Inflammatory macrophage treated with lipopolysaccharide for 1 hour (primary cell): ENCODE results near the gene TAS1R3.

ENCODE experiments used
- DNase-seq, 2 donors: peaks; one replicate each; pipeline ENCODE4 v3.0.0-alpha.2; 2020 to 2022

The TAS1R3 gene

DNA sequence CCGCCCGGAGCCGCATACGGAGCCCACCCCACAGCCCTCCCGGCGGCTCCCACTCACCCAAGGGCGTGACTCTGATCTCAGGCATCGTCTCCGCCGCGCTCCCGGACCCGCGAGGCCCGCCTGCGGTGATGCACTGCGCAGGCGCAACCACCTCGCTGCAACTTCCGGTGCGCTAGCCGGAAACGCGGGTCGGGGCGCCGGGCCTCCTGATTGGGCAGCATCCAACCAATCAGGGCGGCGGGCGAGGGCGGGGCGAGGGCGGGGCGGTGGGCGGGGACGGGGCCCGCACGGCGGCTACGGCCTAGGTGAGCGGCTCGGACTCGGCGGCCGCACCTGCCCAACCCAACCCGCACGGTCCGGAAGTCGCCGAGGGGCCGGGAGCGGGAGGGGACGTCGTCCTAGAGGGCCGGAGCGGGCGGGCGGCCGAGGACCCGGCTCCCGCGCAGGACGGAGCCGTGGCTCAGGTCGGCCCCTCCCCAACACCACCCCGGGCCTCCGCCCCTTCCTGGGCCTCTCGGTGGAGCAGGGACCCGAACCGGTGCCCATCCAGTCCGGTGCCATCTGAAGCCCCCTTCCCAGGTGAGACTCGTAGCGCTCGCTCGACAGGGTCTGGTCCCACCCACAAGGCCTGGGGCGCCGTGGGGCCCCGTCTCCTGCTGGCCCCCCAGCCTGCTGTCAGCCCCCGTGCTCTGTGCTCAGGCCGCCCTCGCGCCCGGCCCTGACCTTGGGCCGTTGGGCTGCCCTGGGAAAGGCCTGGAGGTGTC, 6.4 kb upstream of the TAS1R3 start, which contains the start of the genes CPTP and INTS11:
Gene CPTP (plus strand): TSS at position 279 of the 764 bp plus-strand sequence. CDS start 2,109 bp downstream, outside the sequence.
Gene INTS11 (minus strand): TSS at position 137 of the 764 bp plus-strand sequence. CDS start 52 bp downstream, at position 85.
- DNase-seq = peak; percentile 84 to 92

DNA sequence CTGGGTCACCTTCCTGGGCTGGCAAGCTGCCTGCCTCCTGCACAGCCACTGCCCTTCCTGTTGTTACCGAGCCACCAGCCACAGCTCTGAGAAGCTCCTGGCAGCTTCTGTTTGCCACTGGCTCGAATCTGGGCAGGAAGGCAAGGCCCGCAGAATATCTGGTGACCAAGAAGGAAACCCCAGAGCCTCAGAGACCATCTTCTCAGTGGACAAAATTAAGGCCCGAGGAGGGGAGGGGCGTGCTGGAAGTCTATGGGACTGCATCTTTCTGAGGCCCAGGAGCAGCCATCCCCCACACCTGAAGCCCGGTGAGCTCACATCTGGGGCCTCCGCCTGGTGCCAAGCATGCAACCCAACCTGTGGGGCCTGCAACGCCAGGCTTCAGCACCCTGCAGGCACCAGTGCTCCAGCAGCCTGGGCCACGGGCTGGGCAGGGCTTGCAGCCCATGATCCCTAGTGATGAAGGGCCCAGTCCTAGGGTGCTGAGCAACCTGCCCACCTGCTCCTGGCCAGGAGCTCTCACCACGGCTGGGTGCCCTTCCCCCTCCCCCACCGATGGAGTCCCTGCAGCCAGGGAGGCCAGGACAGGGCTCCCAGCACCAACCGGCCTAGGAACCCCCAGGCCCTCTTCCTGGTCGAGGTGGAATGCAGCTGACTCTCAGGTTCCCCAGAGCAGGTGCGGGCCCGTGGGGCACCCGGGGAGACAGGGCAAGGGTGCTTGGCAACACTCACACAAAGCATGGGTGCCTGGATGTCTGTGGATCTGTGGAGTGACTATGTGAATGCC, 5.6 kb upstream of the TAS1R3 start:
- no peak for DNase-seq

DNA sequence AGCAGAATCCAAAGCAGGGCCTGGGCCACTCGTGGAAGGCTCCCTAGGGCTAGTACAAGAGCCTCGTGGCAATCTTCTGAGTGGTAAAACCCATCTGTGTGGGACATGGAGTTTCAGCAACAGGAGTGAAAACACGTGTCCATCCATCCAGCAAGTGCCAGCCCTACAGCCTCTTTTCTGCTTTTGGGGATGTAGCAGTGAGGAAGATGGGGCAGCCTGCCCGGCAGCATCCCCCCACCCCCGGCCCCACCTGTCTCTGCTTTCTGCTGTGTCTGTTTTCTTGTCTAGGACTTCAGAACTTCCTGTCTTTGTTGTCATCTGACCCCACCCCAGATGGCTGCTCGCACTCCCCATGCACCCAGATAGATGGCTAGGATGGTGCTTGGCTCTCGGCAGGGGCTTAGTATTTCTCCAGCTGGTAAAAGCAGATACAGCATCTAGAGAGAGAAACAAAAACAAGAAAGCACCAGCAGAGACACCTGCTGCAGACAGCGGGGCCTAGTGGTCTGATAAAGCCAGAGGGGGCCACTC, 4.9 kb upstream of the TAS1R3 start:
- DNase-seq = no peak

DNA sequence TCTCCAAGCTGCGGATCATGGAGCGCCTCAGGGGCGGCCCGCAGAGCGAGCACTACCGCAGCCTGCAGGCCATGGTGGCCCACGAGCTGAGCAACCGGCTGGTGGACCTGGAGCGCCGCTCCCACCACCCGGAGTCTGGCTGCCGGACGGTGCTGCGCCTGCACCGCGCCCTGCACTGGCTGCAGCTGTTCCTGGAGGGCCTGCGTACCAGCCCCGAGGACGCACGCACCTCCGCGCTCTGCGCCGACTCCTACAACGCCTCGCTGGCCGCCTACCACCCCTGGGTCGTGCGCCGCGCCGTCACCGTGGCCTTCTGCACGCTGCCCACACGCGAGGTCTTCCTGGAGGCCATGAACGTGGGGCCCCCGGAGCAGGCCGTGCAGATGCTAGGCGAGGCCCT, 3.8 kb upstream of the TAS1R3 start:
- DNase-seq = no peak

DNA sequence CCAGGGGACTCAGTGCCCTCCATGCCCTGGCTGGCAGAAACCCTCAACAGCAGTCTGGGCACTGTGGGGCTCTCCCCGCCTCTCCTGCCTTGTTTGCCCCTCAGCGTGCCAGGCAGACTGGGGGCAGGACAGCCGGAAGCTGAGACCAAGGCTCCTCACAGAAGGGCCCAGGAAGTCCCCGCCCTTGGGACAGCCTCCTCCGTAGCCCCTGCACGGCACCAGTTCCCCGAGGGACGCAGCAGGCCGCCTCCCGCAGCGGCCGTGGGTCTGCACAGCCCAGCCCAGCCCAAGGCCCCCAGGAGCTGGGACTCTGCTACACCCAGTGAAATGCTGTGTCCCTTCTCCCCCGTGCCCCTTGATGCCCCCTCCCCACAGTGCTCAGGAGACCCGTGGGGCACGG, 2.8 kb upstream of the TAS1R3 start:
- no peak for DNase-seq

DNA sequence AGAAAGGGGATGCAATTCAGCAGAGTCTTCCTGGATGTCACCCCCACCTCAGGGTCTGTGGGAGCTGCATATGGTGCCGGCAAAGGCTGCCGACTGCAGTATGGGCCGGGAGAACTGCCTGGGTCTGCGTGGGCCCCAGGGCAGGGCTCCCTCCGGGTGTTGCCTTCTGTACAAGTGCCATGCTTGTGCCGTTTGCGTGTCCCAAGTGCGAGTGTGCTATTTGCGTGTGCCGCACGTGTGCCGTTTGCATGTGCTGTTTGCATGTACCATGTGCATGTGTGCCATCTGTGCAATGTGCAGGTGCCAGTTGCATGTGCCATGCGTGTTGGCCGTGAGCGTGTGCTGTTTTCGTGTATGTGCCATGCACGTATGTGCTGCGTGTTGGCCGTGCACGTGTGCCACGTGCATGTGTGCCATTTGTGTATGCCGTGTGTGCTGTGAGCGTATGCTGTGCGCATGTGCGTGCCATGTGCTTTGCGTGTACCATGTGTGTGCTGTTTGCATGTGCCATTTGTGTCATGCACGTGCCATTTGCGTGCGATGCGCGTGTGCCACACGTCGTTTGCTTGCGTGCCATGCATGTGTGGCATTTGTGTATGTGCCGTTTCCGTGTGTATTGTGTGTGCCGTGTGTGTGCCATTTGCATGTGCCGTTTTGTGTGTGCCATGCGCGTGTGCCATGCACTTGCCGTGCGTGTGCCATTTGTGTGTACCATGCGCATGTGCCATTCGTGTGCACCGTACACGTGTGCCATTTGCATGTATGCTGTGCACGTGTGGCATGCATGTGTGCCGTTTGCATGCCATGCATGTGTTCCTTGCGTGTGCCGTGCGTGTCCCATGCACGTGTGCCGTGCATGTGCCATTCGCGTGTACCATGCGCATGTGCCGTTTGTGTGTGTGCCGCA, 1.5 kb upstream of the TAS1R3 start:
- no peak for DNase-seq

DNA sequence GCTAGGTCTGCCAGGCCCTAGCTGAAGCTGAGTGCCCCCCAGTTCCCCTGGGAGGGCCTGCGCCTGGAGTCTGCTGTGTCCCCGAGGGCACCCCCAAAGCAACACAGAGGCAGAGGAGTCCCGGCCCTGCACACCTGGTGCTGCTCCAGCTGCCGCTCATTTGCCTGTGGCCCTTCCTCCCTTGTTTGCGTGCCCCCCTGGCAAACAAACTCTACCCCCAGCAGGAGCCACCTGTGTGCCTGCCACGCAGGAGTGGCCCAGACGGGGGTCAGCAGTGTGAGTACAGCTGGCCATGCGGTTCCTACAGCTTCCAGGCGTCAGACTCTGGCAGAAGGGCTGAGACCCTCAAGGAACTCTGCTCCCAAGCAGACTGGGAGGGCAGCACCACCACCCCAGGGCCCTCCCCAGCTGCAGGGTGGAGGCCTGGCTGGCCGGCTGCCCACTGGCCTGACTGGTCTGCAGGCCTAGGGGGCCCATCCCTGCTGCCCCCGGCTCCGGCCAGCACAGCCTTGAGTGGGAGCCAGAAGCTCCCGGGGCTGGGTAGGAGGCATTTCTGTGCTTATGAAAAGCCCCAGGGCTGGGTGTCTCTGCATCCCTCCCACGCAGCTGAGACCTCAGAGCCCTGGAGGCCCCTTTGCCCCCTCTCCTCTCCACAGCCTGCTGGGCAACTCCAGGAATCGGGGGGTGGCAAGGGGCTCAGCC, 563 bp upstream of the TAS1R3 start:
- DNase-seq = no peak

DNA sequence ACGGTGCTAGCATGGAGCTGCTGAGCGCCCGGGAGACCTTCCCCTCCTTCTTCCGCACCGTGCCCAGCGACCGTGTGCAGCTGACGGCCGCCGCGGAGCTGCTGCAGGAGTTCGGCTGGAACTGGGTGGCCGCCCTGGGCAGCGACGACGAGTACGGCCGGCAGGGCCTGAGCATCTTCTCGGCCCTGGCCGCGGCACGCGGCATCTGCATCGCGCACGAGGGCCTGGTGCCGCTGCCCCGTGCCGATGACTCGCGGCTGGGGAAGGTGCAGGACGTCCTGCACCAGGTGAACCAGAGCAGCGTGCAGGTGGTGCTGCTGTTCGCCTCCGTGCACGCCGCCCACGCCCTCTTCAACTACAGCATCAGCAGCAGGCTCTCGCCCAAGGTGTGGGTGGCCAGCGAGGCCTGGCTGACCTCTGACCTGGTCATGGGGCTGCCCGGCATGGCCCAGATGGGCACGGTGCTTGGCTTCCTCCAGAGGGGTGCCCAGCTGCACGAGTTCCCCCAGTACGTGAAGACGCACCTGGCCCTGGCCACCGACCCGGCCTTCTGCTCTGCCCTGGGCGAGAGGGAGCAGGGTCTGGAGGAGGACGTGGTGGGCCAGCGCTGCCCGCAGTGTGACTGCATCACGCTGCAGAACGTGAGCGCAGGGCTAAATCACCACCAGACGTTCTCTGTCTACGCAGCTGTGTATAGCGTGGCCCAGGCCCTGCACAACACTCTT, 1.1 kb downstream of the TAS1R3 start:
- no peak for DNase-seq

DNA sequence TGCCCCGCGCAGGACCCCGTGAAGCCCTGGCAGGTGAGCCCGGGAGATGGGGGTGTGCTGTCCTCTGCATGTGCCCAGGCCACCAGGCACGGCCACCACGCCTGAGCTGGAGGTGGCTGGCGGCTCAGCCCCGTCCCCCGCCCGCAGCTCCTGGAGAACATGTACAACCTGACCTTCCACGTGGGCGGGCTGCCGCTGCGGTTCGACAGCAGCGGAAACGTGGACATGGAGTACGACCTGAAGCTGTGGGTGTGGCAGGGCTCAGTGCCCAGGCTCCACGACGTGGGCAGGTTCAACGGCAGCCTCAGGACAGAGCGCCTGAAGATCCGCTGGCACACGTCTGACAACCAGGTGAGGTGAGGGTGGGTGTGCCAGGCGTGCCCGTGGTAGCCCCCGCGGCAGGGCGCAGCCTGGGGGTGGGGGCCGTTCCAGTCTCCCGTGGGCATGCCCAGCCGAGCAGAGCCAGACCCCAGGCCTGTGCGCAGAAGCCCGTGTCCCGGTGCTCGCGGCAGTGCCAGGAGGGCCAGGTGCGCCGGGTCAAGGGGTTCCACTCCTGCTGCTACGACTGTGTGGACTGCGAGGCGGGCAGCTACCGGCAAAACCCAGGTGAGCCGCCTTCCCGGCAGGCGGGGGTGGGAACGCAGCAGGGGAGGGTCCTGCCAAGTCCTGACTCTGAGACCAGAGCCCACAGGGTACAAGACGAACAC, 1.8 kb downstream of the TAS1R3 start:
- DNase-seq = no peak

DNA sequence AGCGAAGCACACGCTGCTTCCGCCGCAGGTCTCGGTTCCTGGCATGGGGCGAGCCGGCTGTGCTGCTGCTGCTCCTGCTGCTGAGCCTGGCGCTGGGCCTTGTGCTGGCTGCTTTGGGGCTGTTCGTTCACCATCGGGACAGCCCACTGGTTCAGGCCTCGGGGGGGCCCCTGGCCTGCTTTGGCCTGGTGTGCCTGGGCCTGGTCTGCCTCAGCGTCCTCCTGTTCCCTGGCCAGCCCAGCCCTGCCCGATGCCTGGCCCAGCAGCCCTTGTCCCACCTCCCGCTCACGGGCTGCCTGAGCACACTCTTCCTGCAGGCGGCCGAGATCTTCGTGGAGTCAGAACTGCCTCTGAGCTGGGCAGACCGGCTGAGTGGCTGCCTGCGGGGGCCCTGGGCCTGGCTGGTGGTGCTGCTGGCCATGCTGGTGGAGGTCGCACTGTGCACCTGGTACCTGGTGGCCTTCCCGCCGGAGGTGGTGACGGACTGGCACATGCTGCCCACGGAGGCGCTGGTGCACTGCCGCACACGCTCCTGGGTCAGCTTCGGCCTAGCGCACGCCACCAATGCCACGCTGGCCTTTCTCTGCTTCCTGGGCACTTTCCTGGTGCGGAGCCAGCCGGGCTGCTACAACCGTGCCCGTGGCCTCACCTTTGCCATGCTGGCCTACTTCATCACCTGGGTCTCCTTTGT, 2.6 kb downstream of the TAS1R3 start:
- DNase-seq = no peak

DNA sequence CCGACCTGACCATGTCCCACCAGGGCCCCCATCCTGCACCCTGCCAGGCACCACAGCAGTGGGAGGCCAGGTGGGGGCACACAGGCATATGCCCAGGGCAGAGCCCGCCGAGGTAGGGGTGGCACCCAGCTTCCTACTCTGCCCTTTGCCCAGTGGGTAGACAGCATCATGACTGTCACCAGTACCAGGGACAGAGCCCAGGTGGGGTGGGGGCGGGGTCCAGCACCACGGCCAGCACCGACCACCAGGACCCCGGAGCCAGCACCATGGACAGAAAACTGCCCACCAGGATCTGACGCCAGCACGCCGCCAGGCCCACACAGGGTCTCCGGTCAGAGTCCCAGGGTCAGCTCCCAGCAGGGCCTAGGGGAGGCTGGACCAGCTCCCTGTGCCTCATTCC, 3.8 kb downstream of the TAS1R3 start:
- no peak for DNase-seq

DNA sequence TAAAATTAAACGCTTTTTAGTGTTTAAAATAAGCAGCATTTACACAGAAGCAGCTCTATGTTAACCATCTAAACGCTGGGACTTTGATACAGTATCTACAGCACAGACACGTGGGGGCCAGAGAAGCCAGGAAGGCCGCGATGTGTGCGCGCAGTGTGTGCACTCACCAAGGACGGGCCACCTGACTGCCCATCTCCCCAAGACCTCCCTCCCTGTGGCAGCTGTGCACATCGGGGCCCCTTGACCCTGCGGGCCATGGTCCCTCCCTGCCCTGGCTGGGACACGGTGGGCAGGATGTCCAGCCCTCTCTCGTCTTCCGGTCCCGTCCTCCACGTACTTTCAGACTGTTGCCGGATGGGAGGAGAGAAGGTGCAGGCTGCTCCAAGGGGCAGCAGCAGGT, 4.2 kb downstream of the TAS1R3 start:
- DNase-seq = no peak

DNA sequence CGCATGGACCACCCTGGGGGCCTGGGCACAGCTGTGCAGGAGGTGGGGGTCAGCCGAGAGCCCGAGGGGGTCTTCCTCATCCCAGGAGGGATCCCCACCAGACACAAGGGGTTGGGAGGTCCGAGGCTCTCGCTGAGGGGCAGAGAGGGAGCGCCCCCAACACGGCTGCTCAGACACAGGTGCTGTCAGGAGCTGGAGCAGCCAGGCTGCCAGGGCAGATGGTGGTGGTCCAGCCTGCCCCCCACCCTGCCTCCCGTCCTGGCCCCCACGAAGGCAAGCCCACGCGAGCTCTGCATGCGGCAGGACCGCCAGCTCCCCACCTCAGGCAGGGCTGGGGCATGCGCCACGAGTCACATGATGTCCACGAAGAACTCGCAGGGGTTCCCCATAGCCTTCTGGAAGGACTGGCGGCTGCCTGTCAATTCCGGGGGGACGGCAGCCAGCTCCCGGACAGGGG, 4.7 kb downstream of the TAS1R3 start:
- DNase-seq = no peak

DNA sequence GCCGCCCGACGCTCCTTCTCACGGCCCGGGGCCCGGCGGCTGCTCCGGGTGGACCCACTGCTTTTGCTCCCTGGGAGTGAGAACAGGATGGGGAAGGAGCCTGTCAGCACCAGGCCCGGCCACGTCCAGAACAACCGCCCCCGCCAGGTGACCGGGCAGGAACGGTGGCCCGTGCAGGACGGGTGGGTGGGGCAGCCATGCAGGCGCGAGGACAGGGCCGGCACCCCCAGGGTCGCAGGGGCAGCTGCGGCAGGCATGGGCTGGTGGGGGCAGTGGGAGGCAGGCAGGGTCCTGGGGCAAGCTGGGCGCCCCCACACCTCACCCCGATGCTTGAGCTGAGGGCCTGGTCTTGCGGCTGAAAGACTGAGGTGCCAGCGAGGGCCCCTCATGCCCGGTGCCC, 5.4 kb downstream of the TAS1R3 start:
- DNase-seq = no peak

DNA sequence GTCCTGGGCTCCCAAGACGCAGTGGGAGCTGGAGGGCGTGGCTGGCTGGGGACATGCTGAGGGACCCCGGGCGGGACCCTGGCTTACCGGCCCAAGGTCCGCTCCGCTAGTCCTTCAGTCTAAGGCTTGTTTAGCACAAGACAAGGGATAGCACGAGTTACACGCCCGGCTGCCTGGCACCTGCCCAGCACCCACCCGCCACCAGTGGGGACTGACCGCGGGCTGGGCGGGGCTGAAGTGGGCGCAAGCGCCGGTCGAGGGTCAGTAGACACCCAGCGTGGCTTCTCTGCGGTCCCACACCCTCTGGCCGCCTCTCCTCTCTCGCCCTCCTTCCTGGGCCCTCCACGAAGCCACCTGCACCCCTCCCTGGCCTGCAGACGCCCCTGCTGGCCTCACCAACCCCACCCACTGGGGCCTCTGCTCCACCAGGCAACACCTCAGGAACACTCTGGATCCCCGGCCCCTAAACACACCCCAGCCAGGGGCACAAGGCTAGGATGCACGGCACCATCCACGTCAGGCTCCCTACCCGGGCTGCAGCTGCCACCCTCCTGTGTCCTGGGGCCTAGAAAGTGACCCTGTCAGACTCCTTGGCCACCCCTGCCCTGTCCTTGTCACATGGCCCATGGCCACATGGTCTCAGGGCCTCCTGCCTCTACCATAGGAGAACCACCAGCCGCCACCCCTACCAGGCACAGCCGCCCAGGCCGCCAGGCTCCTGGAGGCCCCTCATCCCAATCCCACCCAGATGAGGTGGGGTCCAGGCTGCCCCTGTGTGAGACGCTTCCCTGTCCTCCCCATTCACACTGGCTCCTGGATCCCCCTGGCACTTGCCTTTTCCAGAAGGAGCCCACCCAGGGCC, 6.1 kb downstream of the TAS1R3 start:
- no peak for DNase-seq

DNA sequence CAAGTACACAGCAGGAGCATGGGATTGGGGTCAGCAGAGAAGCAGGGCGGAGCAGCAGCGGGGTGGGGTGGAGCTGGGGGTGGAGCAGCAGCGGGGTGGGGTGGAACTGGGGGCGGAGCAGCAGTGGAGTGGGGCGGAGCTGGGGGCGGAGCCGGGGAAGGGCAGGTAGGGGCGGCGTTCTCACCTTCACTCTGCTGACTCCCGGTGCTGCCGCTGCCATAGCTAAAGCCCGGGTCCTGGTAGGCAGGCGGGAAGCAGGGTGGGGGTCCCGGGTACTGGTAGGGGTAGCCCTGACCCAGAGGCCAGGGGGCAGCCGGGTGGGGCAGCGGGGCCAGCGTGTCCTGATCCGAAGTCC, 6.7 kb downstream of the TAS1R3 start:
- DNase-seq = no peak

DNA sequence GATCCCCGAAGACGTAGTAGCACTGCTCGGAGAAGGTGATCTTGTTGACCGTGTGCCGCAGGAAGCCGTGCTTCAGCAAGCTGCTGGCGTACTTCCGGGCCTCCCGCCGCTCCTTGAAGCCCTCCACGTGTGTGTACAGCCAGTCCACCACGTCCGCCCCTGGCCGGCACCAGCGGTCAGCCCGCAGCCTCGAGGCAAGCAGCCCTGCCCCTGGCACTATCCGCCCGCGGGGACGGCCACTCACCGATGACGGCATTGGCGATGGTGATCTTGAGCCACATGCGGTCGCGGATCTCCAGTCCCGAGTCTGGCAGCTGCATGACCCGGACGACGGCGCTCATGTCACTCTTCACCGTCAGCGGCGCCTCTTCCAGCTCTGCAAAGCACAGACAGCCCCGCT, 7.2 kb downstream of the TAS1R3 start:
- no peak for DNase-seq

DNA sequence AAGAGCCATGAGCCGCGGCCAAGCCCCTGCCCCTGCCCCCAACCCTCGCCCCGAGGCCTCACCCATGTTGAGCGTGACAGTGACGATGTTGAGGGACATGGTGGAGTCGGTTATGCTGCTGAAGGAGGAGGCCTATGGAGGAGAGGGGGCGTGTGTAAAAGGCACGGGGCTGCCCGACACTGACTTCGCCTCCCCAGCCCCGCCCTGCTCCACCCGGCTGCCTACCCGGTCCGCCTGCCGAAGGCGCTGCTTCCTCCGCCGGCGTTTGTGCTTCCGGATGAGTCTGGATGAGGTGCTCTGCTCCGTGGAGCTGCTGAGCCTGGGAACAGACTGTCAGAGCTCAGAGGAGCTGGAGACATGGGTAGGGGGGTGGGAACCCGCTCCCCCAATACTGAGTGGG, 9.1 kb downstream of the TAS1R3 start:
- no peak for DNase-seq
